Activated T-cell treated with anti-CD3 and anti-CD28 coated beads, Interleukin-2, amount 50 U/mL, for 24 hours (primary cell): Measurements from ENCODE around the gene CAPG.

Source experiments
- DNase-seq: peaks from one replicate; pipeline ENCODE4 v3.0.0-alpha.2; 2020
- H3K27ac Mint-ChIP-seq: 2 replicates; pipeline ENCODE4 v1.8.0; 2020; ENCODE audit warnings: mild to moderate bottlenecking, mixed read lengths
- H3K27me3 Mint-ChIP-seq: 2 replicates; pipeline ENCODE4 v1.8.0; 2020; ENCODE audit warnings: mixed read lengths
- H3K36me3 Mint-ChIP-seq: 2 replicates; pipeline ENCODE4 v1.8.0; 2020; ENCODE audit warnings: low read depth, mixed read lengths
- H3K4me1 Mint-ChIP-seq: 2 replicates; pipeline ENCODE4 v1.8.0; 2020; ENCODE audit warnings: low read depth, mixed read lengths
- H3K4me3 Mint-ChIP-seq: 2 replicates; pipeline ENCODE4 v1.8.0; 2020; ENCODE audit warnings: mild to moderate bottlenecking, moderate library complexity, mixed read lengths
- H3K9me3 Mint-ChIP-seq: 2 replicates; pipeline ENCODE4 v1.8.0; 2020; ENCODE audit warnings: mixed read lengths

CAPG gene, protein sequence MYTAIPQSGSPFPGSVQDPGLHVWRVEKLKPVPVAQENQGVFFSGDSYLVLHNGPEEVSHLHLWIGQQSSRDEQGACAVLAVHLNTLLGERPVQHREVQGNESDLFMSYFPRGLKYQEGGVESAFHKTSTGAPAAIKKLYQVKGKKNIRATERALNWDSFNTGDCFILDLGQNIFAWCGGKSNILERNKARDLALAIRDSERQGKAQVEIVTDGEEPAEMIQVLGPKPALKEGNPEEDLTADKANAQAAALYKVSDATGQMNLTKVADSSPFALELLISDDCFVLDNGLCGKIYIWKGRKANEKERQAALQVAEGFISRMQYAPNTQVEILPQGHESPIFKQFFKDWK

DNA sequence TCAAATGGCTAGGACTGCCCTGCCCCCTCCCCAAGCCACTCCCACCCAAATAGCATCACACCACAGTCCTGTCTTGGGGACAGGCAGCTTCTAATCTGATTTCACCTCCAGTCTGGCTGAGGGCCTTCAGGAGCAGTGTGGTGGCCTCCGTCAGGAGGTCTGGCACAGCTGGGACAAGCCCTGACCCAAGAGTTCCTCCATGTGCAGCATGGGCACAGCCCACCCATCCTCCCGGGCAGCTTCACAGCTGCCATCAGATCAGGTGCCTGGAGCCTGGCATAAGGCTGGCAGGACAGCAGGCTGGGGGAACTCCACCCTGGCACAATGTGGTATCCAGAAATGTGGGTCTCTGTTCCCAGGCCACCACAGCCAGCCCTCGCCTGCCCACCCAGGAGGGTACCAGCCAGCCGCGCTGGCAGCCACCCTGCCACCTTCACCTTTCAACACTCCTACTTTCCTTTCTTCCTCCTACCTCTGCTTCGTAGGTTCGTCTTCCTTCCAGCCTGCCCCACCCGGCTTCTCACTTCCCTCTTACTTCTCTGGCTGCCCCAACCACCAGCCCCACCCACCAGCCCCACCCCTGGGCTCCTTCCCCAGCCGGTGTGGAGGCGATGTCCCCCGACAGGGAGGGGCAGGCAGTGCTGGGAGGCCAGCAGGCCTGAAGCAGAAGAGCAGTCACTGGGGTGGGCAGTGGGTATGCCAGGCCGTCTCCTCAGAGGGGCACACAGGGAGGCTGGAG, at the start of gene CAPG:
Gene CAPG, minus strand, starts transcription at position 522 of the 739 bp plus-strand sequence. CDS start 8,221 bp downstream, outside the sequence.
- DNase-seq, result peak; percentile 59
- Mint-ChIP-seq H3K4me3 (peak within 1 kb of the TSS; percentile 70), H3K9me3 (peaks cover under 1% of the 10 kb centered on the region), H3K4me1 (peaks cover 57% of the 10 kb centered on the region), H3K27ac (peak within 1 kb of the TSS; percentile 50), H3K27me3 (no peaks in the 10 kb centered on the region), H3K36me3 (peaks cover 2% of the 10 kb centered on the region)

DNA sequence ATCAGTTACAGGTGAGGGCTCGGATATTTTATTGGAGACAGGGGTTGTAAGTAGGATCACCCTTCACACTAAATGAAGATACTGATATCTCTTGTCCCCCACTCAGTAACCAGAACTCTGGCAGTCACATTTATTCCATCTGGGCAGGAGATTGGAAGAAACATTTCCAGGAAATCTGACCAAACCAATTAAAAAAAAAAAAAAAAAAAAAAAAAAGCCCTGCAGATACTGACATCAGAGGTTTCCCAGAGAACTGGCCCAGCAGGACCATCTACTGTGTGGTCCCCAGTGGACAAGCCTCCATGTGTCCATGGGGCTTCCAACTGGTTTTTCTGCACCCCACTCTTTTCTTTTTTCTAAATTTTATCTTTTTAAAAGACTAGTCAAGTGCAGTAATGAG, 49.6 kb upstream of the CAPG start:
- Mint-ChIP-seq H3K27me3 (no peaks in the 10 kb centered on the region), H3K27ac (no peak overlapping the region), H3K4me3 (no peak overlapping the region), H3K36me3 (no peaks in the 10 kb centered on the region), H3K4me1 (no peaks in the 10 kb centered on the region), H3K9me3 (no peaks in the 10 kb centered on the region)
- no peak for DNase-seq

DNA sequence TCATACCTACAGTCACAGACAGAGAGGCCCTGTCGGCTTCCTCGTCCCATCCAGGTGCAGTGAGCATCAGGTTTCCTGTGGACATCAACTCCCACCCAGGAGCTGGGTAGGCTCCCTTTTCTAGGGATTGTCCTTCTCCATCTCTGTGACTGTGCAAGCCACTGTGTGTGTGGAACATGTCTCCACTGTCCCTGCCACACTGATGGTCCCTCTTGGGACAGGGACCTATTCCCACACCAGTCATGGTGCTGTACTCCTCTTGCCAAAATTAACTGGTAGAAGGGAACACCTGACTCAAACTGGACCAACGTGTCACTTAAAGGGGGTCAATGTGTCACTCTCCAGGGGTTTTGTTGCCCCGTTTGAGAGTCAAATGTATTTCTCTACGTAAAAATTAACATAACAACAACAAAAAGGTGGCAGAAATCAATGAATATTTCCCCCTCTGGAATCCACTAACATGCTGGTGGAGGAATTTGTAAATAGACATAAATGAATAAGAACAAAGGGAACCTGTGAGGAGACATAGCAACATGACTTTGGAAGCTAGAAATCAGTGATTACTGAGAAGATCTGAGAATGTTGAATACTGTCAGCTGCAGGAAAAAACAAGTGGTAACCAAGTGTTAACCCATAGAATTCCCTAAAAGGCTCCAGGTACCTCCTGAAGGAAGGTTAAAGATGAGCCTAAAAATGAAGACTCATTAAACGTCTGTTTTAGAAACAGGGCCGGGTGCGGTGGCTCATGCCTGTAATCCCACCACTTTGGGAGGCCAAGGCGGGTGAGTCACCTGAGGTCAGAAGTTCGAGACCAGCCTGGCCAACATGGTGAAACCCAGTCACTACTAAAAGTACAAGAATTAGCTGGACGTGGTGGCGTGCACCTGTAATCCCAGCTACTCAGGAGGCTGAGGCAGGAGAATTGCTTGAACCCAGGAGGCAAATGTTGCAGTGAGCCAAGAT, 48.7 kb upstream of the CAPG start:
- no peak for DNase-seq
- Mint-ChIP-seq H3K27ac (no peak overlapping the region), H3K4me3 (no peak overlapping the region), H3K27me3 (no peaks in the 10 kb centered on the region), H3K4me1 (no peaks in the 10 kb centered on the region), H3K36me3 (no peaks in the 10 kb centered on the region), H3K9me3 (no peaks in the 10 kb centered on the region)

GRCh38 chr2:85457877-85458316, 47.7 kb upstream of the CAPG start:
- H3K4me3 Mint-ChIP-seq, result no peak overlapping the region
- no peak overlapping the region for H3K27ac Mint-ChIP-seq
- no peak for DNase-seq
- H3K36me3 Mint-ChIP-seq, result no peaks in the 10 kb centered on the region
- H3K4me1 Mint-ChIP-seq, result no peaks in the 10 kb centered on the region
- H3K27me3 Mint-ChIP-seq, result no peaks in the 10 kb centered on the region
- H3K9me3 Mint-ChIP-seq, result no peaks in the 10 kb centered on the region

- H3K4me3 Mint-ChIP-seq, result no peak overlapping the region
- H3K27ac Mint-ChIP-seq, result no peak overlapping the region
- H3K36me3 Mint-ChIP-seq, result no peaks in the 10 kb centered on the region
- no peaks in the 10 kb centered on the region for H3K9me3 Mint-ChIP-seq
- H3K27me3 Mint-ChIP-seq, result no peaks in the 10 kb centered on the region
- no peaks in the 10 kb centered on the region for H3K4me1 Mint-ChIP-seq
- DNase-seq, result no peak
Observed at GRCh38 chr2:85457043-85457442, 46.9 kb upstream of the CAPG start.

GRCh38 chr2:85455552-85456090, 45.5 kb upstream of the CAPG start:
- no peaks in the 10 kb centered on the region for H3K36me3 Mint-ChIP-seq
- H3K27me3 Mint-ChIP-seq, result no peaks in the 10 kb centered on the region
- H3K4me1 Mint-ChIP-seq, result no peaks in the 10 kb centered on the region
- no peak overlapping the region for H3K27ac Mint-ChIP-seq
- no peak overlapping the region for H3K4me3 Mint-ChIP-seq
- no peak for DNase-seq
- H3K9me3 Mint-ChIP-seq, result no peaks in the 10 kb centered on the region

GRCh38 chr2:85453571-85453970, 43.4 kb upstream of the CAPG start:
- H3K36me3 Mint-ChIP-seq, result no peaks in the 10 kb centered on the region

DNA sequence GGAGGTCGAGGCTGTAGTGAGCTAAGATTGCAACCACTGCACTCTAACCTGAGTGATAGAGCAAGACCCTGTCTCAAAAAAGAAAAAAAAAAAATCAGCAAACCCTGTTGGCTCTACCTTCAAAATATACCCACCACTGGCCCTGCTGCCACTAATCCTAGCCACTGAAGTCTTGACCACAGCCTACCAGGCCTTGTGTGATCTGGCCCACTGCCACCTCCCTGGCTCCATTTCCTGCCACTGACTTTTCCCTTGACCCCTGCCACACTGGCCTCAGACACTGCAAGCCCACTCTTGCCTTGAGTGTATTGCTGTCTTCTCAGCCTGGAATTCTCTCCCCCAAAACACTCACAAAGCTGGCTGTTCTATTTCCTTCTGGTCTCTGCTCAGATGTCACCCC, 42.1 kb upstream of the CAPG start:
- Mint-ChIP-seq H3K4me3 (no peak overlapping the region), H3K27ac (no peak overlapping the region), H3K27me3 (no peaks in the 10 kb centered on the region), H3K36me3 (no peaks in the 10 kb centered on the region), H3K4me1 (no peaks in the 10 kb centered on the region), H3K9me3 (no peaks in the 10 kb centered on the region)
- DNase-seq, result no peak

More at GRCh38 chr2:85453571-85453970, 43.4 kb upstream of the CAPG start:
- H3K27ac Mint-ChIP-seq, result no peak overlapping the region
- no peak overlapping the region for H3K4me3 Mint-ChIP-seq
- no peaks in the 10 kb centered on the region for H3K9me3 Mint-ChIP-seq
- no peak for DNase-seq
- no peaks in the 10 kb centered on the region for H3K4me1 Mint-ChIP-seq
- no peaks in the 10 kb centered on the region for H3K27me3 Mint-ChIP-seq

GRCh38 chr2:85449214-85449588, 39.0 kb upstream of the CAPG start:
- Mint-ChIP-seq H3K27me3 (no peaks in the 10 kb centered on the region), H3K36me3 (no peaks in the 10 kb centered on the region), H3K4me1 (no peaks in the 10 kb centered on the region), H3K9me3 (no peaks in the 10 kb centered on the region), H3K4me3 (no peak overlapping the region), H3K27ac (no peak overlapping the region)
- no peak for DNase-seq

DNA sequence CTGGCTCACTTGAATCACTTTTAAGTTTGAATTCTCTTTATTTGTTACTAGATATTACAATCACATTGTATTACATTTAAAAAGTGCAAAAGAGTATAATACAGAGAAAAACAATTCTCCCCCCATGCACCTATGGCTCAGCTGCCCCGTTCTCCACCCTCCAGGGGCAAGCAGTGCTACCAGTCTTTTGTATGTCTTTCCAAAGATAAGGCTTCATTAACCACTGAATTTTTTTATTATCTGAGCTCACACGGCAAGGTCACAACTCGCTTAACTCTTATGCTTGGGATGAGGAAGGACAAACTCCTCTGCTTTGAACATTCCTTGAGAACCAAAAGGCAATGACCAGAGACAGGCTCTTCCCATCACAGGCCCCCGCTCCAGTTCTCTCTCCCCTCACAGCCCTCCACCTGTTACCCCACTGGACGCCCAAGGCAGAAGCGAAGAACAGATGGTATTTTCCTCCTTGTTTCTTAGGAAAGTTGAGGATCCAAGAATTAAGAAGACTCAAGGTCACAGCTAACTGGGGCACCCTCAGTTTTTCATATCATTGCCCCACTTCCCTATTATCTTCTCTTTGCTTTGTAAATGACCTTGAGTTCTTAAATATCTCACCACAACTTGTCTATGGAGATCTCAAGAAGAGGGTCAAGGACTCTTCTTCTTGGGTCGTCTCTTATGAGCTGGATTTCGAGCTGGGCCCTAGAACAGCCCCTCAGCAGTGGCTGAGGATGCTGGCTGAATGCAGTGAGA, 38.5 kb upstream of the CAPG start:
- H3K4me3 Mint-ChIP-seq, result no peak overlapping the region
- no peaks in the 10 kb centered on the region for H3K9me3 Mint-ChIP-seq
- no peak for DNase-seq
- H3K27ac Mint-ChIP-seq, result no peak overlapping the region
- no peaks in the 10 kb centered on the region for H3K36me3 Mint-ChIP-seq
- H3K27me3 Mint-ChIP-seq, result no peaks in the 10 kb centered on the region
- H3K4me1 Mint-ChIP-seq, result no peaks in the 10 kb centered on the region

DNA sequence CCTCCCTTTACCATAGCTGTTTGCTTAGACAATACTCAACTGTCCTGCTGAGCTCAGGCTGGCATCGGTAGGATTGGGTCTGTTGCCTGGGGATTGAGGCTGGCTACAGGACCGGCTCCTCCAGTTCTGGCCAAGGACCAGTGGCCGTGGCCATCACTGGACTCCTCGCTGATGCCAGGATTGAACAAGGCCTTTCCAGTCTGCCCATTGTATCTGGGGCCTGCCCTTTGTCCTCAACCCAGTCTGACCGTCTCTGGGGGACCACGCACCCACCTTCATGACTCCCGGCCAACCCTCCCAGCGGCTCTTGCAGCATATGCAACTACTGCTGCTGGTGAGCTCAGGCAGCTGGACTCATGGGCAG, 37.0 kb upstream of the CAPG start:
- no peaks in the 10 kb centered on the region for H3K9me3 Mint-ChIP-seq
- H3K36me3 Mint-ChIP-seq, result no peaks in the 10 kb centered on the region
- H3K4me1 Mint-ChIP-seq, result no peaks in the 10 kb centered on the region
- no peak overlapping the region for H3K4me3 Mint-ChIP-seq
- no peaks in the 10 kb centered on the region for H3K27me3 Mint-ChIP-seq
- DNase-seq, result no peak
- no peak overlapping the region for H3K27ac Mint-ChIP-seq

DNA sequence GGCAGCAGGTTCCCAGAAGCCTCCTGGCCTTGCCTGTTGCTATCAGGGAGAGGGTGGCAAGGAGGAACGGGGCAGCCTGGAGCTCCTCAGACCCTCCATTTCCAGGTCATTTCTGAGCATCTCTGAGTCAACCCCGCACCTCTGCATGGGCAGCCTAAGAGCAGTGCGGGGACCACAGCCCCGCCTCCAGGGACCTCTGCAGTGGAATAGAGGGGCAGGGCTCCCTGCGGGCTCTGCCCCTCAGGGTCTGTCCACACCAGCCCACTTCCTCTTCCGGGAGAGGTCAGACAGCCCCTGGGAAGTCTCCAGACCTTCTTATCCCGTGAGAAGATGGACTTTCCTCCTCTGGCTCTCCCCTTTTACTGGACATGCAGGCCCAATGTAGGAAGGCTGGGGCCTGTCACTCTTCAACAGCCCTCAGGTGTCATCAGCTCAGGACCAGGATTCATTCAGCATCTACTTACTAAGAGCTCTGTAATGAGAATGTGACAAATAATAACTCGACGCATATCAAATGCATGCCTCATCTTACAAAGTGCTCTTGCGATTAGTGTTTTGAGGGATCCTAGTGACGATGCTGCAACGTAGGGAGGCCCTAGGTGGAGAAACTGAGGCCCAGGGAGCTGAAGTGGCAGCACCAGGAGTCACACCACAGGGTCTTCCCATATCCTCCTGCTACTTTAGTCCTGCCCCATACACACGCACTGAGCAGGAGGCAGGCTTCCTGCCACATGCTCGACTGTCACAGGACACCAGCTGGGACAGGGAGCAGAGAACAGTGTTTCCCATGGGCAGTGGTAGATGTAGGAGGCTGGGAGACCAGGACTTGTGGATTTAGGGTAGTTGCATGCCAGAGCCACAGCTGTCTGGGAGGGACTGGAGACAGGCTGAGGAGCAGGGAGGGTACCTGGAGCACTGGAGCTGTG, 36.4 kb upstream of the CAPG start:
- Mint-ChIP-seq H3K4me3 (no peak overlapping the region), H3K4me1 (no peaks in the 10 kb centered on the region), H3K9me3 (no peaks in the 10 kb centered on the region), H3K27ac (no peak overlapping the region), H3K36me3 (no peaks in the 10 kb centered on the region), H3K27me3 (no peaks in the 10 kb centered on the region)
- no peak for DNase-seq
